GM10248 (cell line): ENCODE results near the gene FDXACB1.

Experiments used
- CTCF ChIA-PET: fragments of 300-600 bp; sonication (Branson Sonifier 250); formaldehyde crosslinking; extraction: SDS; loops from one replicate; lab custom pipeline; 2021; ENCODE audit warnings: antibody characterized with exemption; lab: Yijun Ruan, JAX
- POLR2A ChIA-PET: fragments of 350-650 bp; sonication (Branson Sonifier 250); formaldehyde crosslinking; extraction: SDS; loops from one replicate; lab custom pipeline; 2020; ENCODE audit warnings: antibody characterized with exemption; lab: Yijun Ruan, JAX
- DNase-seq: peaks from one replicate; pipeline ENCODE4 v3.0.0; 2012; ENCODE audit errors: extremely low spot score
- CTCF ChIP-seq: IDR thresholded peaks from 2 replicates; pipeline ENCODE4 v1.5.1; 2012; ENCODE audit warnings: mild to moderate bottlenecking, low read depth; ENCODE audit errors: extremely low read depth, missing control alignments, control extremely low read depth

Gene FDXACB1

GRCh38 chr11:111916768-111917167, 37.8 kb upstream of the FDXACB1 start:
- no peak for DNase-seq
- POLR2A ChIA-PET, result no interaction called here
- no peak for TF ChIP-seq CTCF
- CTCF ChIA-PET, result no interaction called here

GRCh38 chr11:111913997-111914396, 35.0 kb upstream of the FDXACB1 start:
- DNase-seq, result no peak
- POLR2A ChIA-PET, result no interaction called here
- TF ChIP-seq CTCF, result no peak
- CTCF ChIA-PET, result interaction anchor here (1.1 to 2.9 kb wide), 6 partner anchors 8 to 68 kb away, joined by 3 to 16 read pairs (median 6); no protein-coding TSS in a partner anchor

GRCh38 chr11:111913031-111913861, 34.3 kb upstream of the FDXACB1 start:
- ChIA-PET CTCF (interaction anchor here (1.1 to 2.9 kb wide), 6 partner anchors 8 to 69 kb away, joined by 3 to 16 read pairs (median 6); no protein-coding TSS in a partner anchor), POLR2A (no interaction called here)
- no peak for DNase-seq
- TF ChIP-seq CTCF, result no peak

- CTCF ChIA-PET, result no interaction called here
- DNase-seq, result no peak
- no peak for TF ChIP-seq CTCF
- POLR2A ChIA-PET, result no interaction called here
Observed at GRCh38 chr11:111912535-111912934, 33.6 kb upstream of the FDXACB1 start, which contains the start of gene HSPB2. HSPB2 (plus strand) TSS chr11:111912734; CDS start chr11:111912830, 96 bp downstream.

GRCh38 chr11:111911563-111912401, 32.8 kb upstream of the FDXACB1 start, which contains the start of gene CRYAB:
CRYAB (minus strand) TSS chr11:111911770; CDS start chr11:111911724, 46 bp downstream.
- ChIA-PET POLR2A (no interaction called here), CTCF (interaction anchor here (0.9 to 3.3 kb wide), 2 partner anchors 9 to 20 kb away, joined by 3 to 13 read pairs; no protein-coding TSS in a partner anchor)
- TF ChIP-seq CTCF, result no peak
- no peak for DNase-seq

GRCh38 chr11:111910676-111911562, 32.0 kb upstream of the FDXACB1 start:
- no peak for TF ChIP-seq CTCF
- POLR2A ChIA-PET, result no interaction called here
- DNase-seq, result no peak
- CTCF ChIA-PET, result interaction anchor here (0.9 to 3.3 kb wide), 2 partner anchors 10 to 21 kb away, joined by 3 to 13 read pairs; no protein-coding TSS in a partner anchor
